Colonic mucosa (tissue), 4 donors: ENCODE results near the gene MTMR10. TPM values are rescaled to one million over a fixed set of nuclear protein-coding genes. Genes with fewer than 3 reads are reported as not detected.

ENCODE experiments used
- DNase-seq: peaks from one replicate; pipeline ENCODE4 v3.0.0-alpha.2; 2020
- H3K27ac ChIP-seq: fragments of 200-600 bp; one replicate; pipeline ENCODE4 v1.8.0; 2021
- H3K27me3 ChIP-seq: fragments of 200-600 bp; one replicate; pipeline ENCODE4 v1.8.0; 2021
- H3K36me3 ChIP-seq: fragments of 200-600 bp; one replicate; pipeline ENCODE4 v1.8.0; 2021
- H3K4me1 ChIP-seq: fragments of 200-600 bp; one replicate; pipeline ENCODE4 v1.8.0; 2021; ENCODE audit warnings: mild to moderate bottlenecking
- H3K4me3 ChIP-seq: fragments of 200-600 bp; one replicate; pipeline ENCODE4 v1.8.0; 2021
- H3K9ac ChIP-seq, 2 donors: one replicate each; pipeline ENCODE4 v1.7.0; 2013; ENCODE audit warnings: control low read depth in 2 of 2, low read depth in 2 of 2, low read length in 2 of 2
- H3K9me3 ChIP-seq: fragments of 200-600 bp; one replicate; pipeline ENCODE4 v1.8.0; 2021
- intact Hi-C: fragments of 100-400 bp; cut with DNase I; formaldehyde crosslinking; loops from one replicate; pipeline ENCODE4 v1.14.1; 2022
- total RNA-seq, 2 donors: library from RNA; stranded (reverse); fragmentation: NEBNext Ultra II Directional in 1 of 2; extraction: Animal tissue kit (Norgen Biotek cat#: 25700) in 1 of 2; gene quantifications; one replicate each; pipeline ENCODE4 v1.2.1, GENCODE V29; 2021
- TF ChIP-seq, protein P1 (sequence below): fragments of 200-600 bp; IDR thresholded peaks from one replicate; pipeline ENCODE4 v1.8.0; 2022; ENCODE audit warnings: antibody characterized with exemption, mild to moderate bottlenecking
- donor health status: healthy.
- donor health status: DM: no; HTN: no; CAD: no.
- donor health status: DM: no; HTN: no; CAD: no.

The MTMR10 gene, protein sequence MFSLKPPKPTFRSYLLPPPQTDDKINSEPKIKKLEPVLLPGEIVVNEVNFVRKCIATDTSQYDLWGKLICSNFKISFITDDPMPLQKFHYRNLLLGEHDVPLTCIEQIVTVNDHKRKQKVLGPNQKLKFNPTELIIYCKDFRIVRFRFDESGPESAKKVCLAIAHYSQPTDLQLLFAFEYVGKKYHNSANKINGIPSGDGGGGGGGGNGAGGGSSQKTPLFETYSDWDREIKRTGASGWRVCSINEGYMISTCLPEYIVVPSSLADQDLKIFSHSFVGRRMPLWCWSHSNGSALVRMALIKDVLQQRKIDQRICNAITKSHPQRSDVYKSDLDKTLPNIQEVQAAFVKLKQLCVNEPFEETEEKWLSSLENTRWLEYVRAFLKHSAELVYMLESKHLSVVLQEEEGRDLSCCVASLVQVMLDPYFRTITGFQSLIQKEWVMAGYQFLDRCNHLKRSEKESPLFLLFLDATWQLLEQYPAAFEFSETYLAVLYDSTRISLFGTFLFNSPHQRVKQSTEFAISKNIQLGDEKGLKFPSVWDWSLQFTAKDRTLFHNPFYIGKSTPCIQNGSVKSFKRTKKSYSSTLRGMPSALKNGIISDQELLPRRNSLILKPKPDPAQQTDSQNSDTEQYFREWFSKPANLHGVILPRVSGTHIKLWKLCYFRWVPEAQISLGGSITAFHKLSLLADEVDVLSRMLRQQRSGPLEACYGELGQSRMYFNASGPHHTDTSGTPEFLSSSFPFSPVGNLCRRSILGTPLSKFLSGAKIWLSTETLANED
- total RNA-seq, result 10 to 100 TPM; 23.2 to 28.7 TPM

DNA sequence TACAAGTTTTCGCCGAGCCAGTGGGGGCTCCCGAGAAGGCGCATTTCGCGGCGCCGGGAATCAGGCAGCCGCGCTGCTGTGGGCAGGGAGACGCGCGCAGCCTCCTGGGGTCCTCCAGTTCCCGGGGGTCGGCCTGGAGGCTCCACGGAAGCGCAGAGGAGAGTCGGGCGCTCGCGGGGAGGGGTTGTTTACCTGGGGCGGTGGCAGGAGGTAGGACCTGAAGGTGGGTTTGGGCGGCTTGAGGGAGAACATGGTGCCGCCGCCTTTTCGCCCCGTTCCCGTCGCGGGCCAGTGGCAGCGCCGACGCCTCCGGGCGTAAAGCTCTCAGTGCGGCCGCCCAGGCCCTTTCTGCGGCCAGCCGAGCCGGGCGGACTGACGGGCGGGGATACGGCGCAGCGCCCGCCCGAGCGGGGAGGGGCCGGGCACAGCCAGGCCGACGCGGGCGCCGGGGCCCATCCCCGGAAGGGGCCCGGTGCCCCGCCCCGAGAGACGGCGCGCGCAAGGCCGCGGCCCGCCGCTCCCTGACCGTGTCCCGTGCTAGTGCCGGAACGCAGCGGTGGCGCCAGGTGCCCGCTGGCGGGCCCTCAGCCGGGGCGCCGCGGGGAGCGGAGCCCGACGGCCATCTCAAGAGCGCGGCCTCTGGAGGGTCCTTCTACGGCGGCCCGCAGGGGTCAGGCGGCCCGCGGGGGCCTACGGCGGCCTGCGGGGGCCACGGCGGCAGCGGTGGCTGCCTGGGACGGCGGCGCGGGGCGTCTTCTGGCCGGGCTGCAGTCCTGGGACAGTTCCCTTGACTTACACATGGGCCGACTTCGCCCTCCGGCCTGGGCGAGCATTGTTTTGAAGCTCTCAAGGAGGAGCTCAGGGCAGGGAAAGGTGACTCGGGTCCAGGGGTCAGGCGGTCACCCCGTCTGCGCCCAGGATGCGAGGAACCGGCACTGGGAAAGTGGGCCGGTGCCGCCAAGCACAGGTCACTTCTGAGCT is at the start of gene MTMR10:
TSS of gene MTMR10 (minus strand) at position 374 of the 981 bp plus-strand sequence. CDS start at position 252, 122 bp downstream.
- H3K9ac ChIP-seq, result peak within 1 kb of the TSS; percentile 96 to 97
- H3K4me3 ChIP-seq, result peak within 1 kb of the TSS; percentile 83
- H3K27me3 ChIP-seq, result no peaks in the 10 kb centered on the region
- H3K36me3 ChIP-seq, result no peaks in the 10 kb centered on the region
- DNase-seq, result peak; percentile 78
- TF ChIP-seq, protein P1, sequence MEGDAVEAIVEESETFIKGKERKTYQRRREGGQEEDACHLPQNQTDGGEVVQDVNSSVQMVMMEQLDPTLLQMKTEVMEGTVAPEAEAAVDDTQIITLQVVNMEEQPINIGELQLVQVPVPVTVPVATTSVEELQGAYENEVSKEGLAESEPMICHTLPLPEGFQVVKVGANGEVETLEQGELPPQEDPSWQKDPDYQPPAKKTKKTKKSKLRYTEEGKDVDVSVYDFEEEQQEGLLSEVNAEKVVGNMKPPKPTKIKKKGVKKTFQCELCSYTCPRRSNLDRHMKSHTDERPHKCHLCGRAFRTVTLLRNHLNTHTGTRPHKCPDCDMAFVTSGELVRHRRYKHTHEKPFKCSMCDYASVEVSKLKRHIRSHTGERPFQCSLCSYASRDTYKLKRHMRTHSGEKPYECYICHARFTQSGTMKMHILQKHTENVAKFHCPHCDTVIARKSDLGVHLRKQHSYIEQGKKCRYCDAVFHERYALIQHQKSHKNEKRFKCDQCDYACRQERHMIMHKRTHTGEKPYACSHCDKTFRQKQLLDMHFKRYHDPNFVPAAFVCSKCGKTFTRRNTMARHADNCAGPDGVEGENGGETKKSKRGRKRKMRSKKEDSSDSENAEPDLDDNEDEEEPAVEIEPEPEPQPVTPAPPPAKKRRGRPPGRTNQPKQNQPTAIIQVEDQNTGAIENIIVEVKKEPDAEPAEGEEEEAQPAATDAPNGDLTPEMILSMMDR, result no peak
- no peaks in the 10 kb centered on the region for H3K9me3 ChIP-seq
- peak within 1 kb of the TSS; percentile 98 for H3K27ac ChIP-seq
- intact Hi-C loops, result no loop called here
- no peaks in the 10 kb centered on the region for H3K4me1 ChIP-seq

DNA sequence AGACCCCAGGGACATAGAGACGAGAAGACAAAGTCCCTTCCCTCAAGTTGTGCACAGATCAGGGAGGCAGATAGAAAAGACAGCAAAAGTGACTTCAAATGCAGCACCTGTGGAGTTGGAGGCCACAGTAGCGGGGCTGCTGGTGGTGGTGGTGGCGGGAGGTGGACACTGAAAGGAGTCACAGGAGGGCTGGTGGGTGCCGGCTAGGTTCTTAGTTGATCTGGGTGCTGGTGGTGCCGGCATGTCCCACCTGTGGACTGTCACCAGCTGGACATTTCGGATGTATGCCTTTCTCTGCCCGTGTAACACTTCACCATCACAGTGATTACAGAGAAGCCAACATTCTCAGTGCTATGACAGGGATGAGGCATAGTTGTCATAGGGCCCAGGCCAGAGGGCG is 49.2 kb upstream of the MTMR10 start:
- H3K36me3 ChIP-seq, result no peaks in the 10 kb centered on the region
- DNase-seq, result no peak
- intact Hi-C loops, result no loop called here
- TF ChIP-seq, protein P1, result no peak
- no peaks in the 10 kb centered on the region for H3K27me3 ChIP-seq
- no peaks in the 10 kb centered on the region for H3K9me3 ChIP-seq
- no peak overlapping the region for H3K9ac ChIP-seq
- no peak overlapping the region for H3K4me3 ChIP-seq
- H3K27ac ChIP-seq, result no peak overlapping the region
- no peaks in the 10 kb centered on the region for H3K4me1 ChIP-seq

DNA sequence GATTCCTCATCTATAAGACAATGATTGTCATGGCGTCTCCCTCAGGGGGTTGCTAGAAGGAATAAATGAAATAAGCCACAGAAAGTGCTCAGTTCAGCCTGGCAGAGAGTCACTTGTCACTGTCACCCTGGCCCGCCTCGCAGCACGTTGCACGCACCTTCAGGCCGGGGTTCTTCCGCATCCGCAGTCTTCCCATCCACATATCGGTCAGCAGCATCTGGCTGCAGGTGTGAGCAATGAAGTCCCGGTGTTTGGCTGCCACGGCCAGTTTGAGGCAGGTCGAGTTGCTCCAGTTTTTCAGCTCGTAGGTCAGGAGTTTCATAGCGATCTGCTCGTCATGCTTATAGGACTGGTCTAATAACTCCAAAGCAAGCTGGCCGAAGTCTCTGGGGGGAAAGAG is 48.5 kb upstream of the MTMR10 start:
- no peaks in the 10 kb centered on the region for H3K27me3 ChIP-seq
- intact Hi-C loops, result no loop called here
- no peak for DNase-seq
- H3K36me3 ChIP-seq, result no peaks in the 10 kb centered on the region
- TF ChIP-seq, protein P1, result no peak
- no peaks in the 10 kb centered on the region for H3K9me3 ChIP-seq
- no peak overlapping the region for H3K27ac ChIP-seq
- H3K9ac ChIP-seq, result no peak overlapping the region
- H3K4me3 ChIP-seq, result no peak overlapping the region
- no peaks in the 10 kb centered on the region for H3K4me1 ChIP-seq

DNA sequence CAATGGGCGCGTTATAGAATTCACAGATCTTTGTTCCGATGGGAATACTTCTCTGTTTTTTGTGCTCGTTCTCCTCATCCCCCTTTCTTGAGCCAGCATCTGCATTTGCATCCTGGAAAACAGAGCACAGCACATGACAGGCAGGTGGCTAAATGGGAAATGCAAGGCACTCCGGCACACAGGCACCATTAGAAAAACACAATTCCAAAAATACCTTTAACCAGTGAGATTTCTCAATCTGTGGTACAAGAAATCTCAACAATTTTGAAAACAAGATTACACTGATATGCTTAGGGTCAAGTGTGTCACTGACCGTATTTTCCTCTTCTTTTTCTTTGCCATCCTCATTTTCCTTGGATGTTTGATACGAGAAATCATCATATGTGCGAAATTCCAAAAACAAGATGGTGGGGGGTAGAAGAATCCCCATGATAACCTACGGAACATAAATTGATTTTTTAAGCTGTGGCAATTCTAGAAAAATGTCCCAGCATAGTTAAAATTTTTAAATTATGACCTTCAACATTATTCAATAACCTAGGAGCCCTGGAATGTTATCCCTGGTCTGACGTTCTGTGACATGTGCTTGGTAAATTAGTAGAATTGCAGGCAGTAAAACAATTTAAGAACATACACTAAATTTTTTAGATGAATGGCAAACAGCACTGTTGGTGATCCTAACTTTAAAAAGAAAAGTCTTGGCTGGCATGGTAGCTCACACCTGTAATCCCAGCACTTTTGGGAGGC is 46.5 kb upstream of the MTMR10 start:
- Histone ChIP-seq H3K27me3 (no peaks in the 10 kb centered on the region), H3K9me3 (no peaks in the 10 kb centered on the region), H3K36me3 (no peaks in the 10 kb centered on the region), H3K27ac (no peak overlapping the region), H3K9ac (no peak overlapping the region), H3K4me3 (no peak overlapping the region), H3K4me1 (no peaks in the 10 kb centered on the region)
- TF ChIP-seq, protein P1, result no peak
- intact Hi-C loops, result no loop called here
- DNase-seq, result no peak
